Putamen (tissue), 1 donor: ENCODE measurements around the gene PKNOX2.

Experiments used
- DNase-seq: peaks from one replicate; pipeline ENCODE4 v3.0.0-alpha.2; 2016; ENCODE audit warnings: low spot score

Gene PKNOX2

GRCh38 chr11:125262830-125263218, 98.3 kb downstream of the PKNOX2 start:
- DNase-seq: peak; percentile 34

- DNase-seq: peak; percentile 86
These were observed 98.8 kb downstream of the PKNOX2 start for GRCh38 chr11:125263268-125263790.

- no peak for DNase-seq
These were observed 99.8 kb downstream of the PKNOX2 start for GRCh38 chr11:125264100-125265022.

GRCh38 chr11:125267548-125267947, 103.0 kb downstream of the PKNOX2 start:
- DNase-seq: no peak

- no peak for DNase-seq
These were observed 104.1 kb downstream of the PKNOX2 start for GRCh38 chr11:125268611-125269010.

GRCh38 chr11:125270106-125270505, 105.6 kb downstream of the PKNOX2 start:
- DNase-seq: no peak

- DNase-seq: no peak
These were observed 106.2 kb downstream of the PKNOX2 start for GRCh38 chr11:125270711-125271110.

- no peak for DNase-seq
These were observed 107.0 kb downstream of the PKNOX2 start for GRCh38 chr11:125271483-125272091.

- no peak for DNase-seq
These were observed 107.5 kb downstream of the PKNOX2 start for GRCh38 chr11:125272092-125272491.

- DNase-seq: no peak
These were observed 108.3 kb downstream of the PKNOX2 start for GRCh38 chr11:125272821-125273220.

GRCh38 chr11:125273519-125274000, 109.0 kb downstream of the PKNOX2 start:
- DNase-seq: no peak

- no peak for DNase-seq
These were observed 109.8 kb downstream of the PKNOX2 start for GRCh38 chr11:125274309-125274708.

- no peak for DNase-seq
These were observed 110.2 kb downstream of the PKNOX2 start for GRCh38 chr11:125274774-125275173.

GRCh38 chr11:125275905-125276618, 111.5 kb downstream of the PKNOX2 start:
- DNase-seq: no peak

GRCh38 chr11:125276619-125276976, 112.0 kb downstream of the PKNOX2 start:
- DNase-seq: no peak

GRCh38 chr11:125279676-125280418, 115.3 kb downstream of the PKNOX2 start:
- DNase-seq: peak; percentile 8

GRCh38 chr11:125280646-125281045, 116.1 kb downstream of the PKNOX2 start:
- no peak for DNase-seq

GRCh38 chr11:125281831-125282595, 117.5 kb downstream of the PKNOX2 start:
- DNase-seq: no peak

GRCh38 chr11:125282596-125282914, 118.0 kb downstream of the PKNOX2 start:
- no peak for DNase-seq

- no peak for DNase-seq
These were observed 119.8 kb downstream of the PKNOX2 start for GRCh38 chr11:125284245-125284850.

GRCh38 chr11:125285844-125286243, 121.3 kb downstream of the PKNOX2 start:
- no peak for DNase-seq
